Activated T-cell treated with anti-CD3 and anti-CD28 coated beads for 4 hours (primary cell): ENCODE results near the gene ADGRA1.

ENCODE experiments used
- DNase-seq: peaks from one replicate; pipeline ENCODE4 v3.0.0-alpha.2; 2020

Gene ADGRA1

GRCh38 chr10:133076274-133077038 lies 11.3 kb upstream of the ADGRA1 start:
- no peak for DNase-seq

GRCh38 chr10:133079836-133080682 lies 7.7 kb upstream of the ADGRA1 start:
- DNase-seq, result no peak

GRCh38 chr10:133080683-133081040 lies 7.1 kb upstream of the ADGRA1 start:
- DNase-seq, result no peak

GRCh38 chr10:133081636-133082035 lies 6.1 kb upstream of the ADGRA1 start:
- no peak for DNase-seq

GRCh38 chr10:133082685-133083421 lies 4.9 kb upstream of the ADGRA1 start:
- no peak for DNase-seq

- no peak for DNase-seq
These were observed 4.2 kb upstream of the ADGRA1 start for GRCh38 chr10:133083422-133084100.

GRCh38 chr10:133084491-133084890 lies 3.2 kb upstream of the ADGRA1 start:
- DNase-seq, result no peak

- DNase-seq, result no peak
These were observed 2.2 kb upstream of the ADGRA1 start for GRCh38 chr10:133085251-133086125.

- no peak for DNase-seq
These were observed 1.5 kb upstream of the ADGRA1 start for GRCh38 chr10:133086247-133086646.

- no peak for DNase-seq
These were observed 562 bp upstream of the ADGRA1 start for GRCh38 chr10:133087045-133087678.

GRCh38 chr10:133088179-133088955 lies 643 bp downstream of the ADGRA1 start:
- DNase-seq, result no peak

GRCh38 chr10:133088956-133089800 lies 1.5 kb downstream of the ADGRA1 start:
- DNase-seq, result no peak

- DNase-seq, result no peak
These were observed 2.4 kb downstream of the ADGRA1 start for GRCh38 chr10:133090101-133090500.

GRCh38 chr10:133090654-133091053 lies 2.9 kb downstream of the ADGRA1 start:
- no peak for DNase-seq

- DNase-seq, result no peak
These were observed 3.6 kb downstream of the ADGRA1 start for GRCh38 chr10:133091316-133091715.

- no peak for DNase-seq
These were observed 5.6 kb downstream of the ADGRA1 start for GRCh38 chr10:133093291-133093690.

- DNase-seq, result no peak
These were observed 6.6 kb downstream of the ADGRA1 start for GRCh38 chr10:133094286-133094685.

GRCh38 chr10:133094866-133095265 lies 7.1 kb downstream of the ADGRA1 start:
- no peak for DNase-seq

GRCh38 chr10:133095586-133095985 lies 7.9 kb downstream of the ADGRA1 start:
- DNase-seq, result no peak
